ENCODE measurements around the gene PSORS1C2. TPM values are rescaled to one million over a fixed set of nuclear protein-coding genes. Genes with fewer than 3 reads are reported as not detected.

PSORS1C2 gene
- total RNA-seq, 1 donor from 2014 or later, result not detected

- DNase-seq (ENCODE audit: low spot score) (no peak), ATAC-seq (no peak)
- intact Hi-C loops (cut with DNase I), result no loop called here
Observed at GRCh38 chr6:31145386-31145785, 6.5 kb upstream of the PSORS1C2 start.

GRCh38 chr6:31144970-31145340 lies 6.1 kb upstream of the PSORS1C2 start:
- intact Hi-C loops (cut with DNase I), result no loop called here
- ATAC-seq (no peak), DNase-seq (ENCODE audit: low spot score) (no peak)

GRCh38 chr6:31144296-31144969 lies 5.6 kb upstream of the PSORS1C2 start:
- DNase-seq (ENCODE audit: low spot score) (no peak), ATAC-seq (no peak)
- intact Hi-C loops (cut with DNase I), result no loop called here

GRCh38 chr6:31143148-31143547 lies 4.3 kb upstream of the PSORS1C2 start:
- DNase-seq (ENCODE audit: low spot score) (peak; percentile 78), ATAC-seq (peak; percentile 88)
- intact Hi-C loops (cut with DNase I), result no loop called here

- intact Hi-C loops (cut with DNase I), result no loop called here
- no peak for DNase-seq (ENCODE audit: low spot score)
- peak; percentile 76 for ATAC-seq
Observed at GRCh38 chr6:31142361-31142761, 3.5 kb upstream of the PSORS1C2 start.

- no peak for ATAC-seq
- intact Hi-C loops (cut with DNase I), result no loop called here
- DNase-seq (ENCODE audit: low spot score), result no peak
Observed at GRCh38 chr6:31140643-31141042, 1.8 kb upstream of the PSORS1C2 start.

- DNase-seq (ENCODE audit: low spot score) (no peak), ATAC-seq (no peak)
- intact Hi-C loops (cut with DNase I), result loop anchor here (5.0 to 10.0 kb wide), 2 partner anchors 55 to 228 kb away; no protein-coding TSS in a partner anchor
Observed at GRCh38 chr6:31139599-31139998, 733 bp upstream of the PSORS1C2 start.

GRCh38 chr6:31135710-31136109 lies 3.2 kb downstream of the PSORS1C2 start:
- DNase-seq (ENCODE audit: low spot score), result no peak
- intact Hi-C loops (cut with DNase I), result loop anchor here (5.0 to 10.0 kb wide), 2 partner anchors 59 to 232 kb away; no protein-coding TSS in a partner anchor
- ATAC-seq, result no peak

- intact Hi-C loops (cut with DNase I), result loop anchor here (10.0 kb wide), 1 partner anchor 62 kb away; no protein-coding TSS in a partner anchor
- no peak for ATAC-seq
- DNase-seq (ENCODE audit: low spot score), result no peak
Observed at GRCh38 chr6:31132806-31133205, 6.1 kb downstream of the PSORS1C2 start.

- no peak for ATAC-seq
- intact Hi-C loops (cut with DNase I), result loop anchor here (10.0 kb wide), 1 partner anchor 63 kb away; no protein-coding TSS in a partner anchor
- DNase-seq (ENCODE audit: low spot score), result no peak
Observed at GRCh38 chr6:31131595-31131994, 7.3 kb downstream of the PSORS1C2 start.

GRCh38 chr6:31130751-31131150 lies 8.1 kb downstream of the PSORS1C2 start:
- intact Hi-C loops (cut with DNase I), result loop anchor here (10.0 kb wide), 1 partner anchor 64 kb away; no protein-coding TSS in a partner anchor
- ATAC-seq (no peak), DNase-seq (ENCODE audit: low spot score) (no peak)

GRCh38 chr6:31129130-31129529 lies 9.7 kb downstream of the PSORS1C2 start:
- ATAC-seq, result no peak
- no peak for DNase-seq (ENCODE audit: low spot score)
- intact Hi-C loops (cut with DNase I), result no loop called here

- intact Hi-C loops (cut with DNase I), result no loop called here
- DNase-seq (ENCODE audit: low spot score) (peak; percentile 77), ATAC-seq (no peak)
Observed at GRCh38 chr6:31128093-31128676, 10.7 kb downstream of the PSORS1C2 start.

GRCh38 chr6:31126396-31127175 lies 12.3 kb downstream of the PSORS1C2 start:
- DNase-seq (ENCODE audit: low spot score) (no peak), ATAC-seq (no peak)
- intact Hi-C loops (cut with DNase I), result no loop called here

GRCh38 chr6:31125586-31126363 lies 13.1 kb downstream of the PSORS1C2 start:
- intact Hi-C loops (cut with DNase I), result no loop called here
- no peak for ATAC-seq
- DNase-seq (ENCODE audit: low spot score), result no peak

GRCh38 chr6:31125162-31125561 lies 13.7 kb downstream of the PSORS1C2 start:
- intact Hi-C loops (cut with DNase I), result no loop called here
- DNase-seq (ENCODE audit: low spot score), result no peak
- ATAC-seq, result no peak

- peak; percentile 85 for ATAC-seq
- intact Hi-C loops (cut with DNase I), result no loop called here
- peak; percentile 89 for DNase-seq (ENCODE audit: low spot score)
Observed at GRCh38 chr6:31122791-31123706, 15.8 kb downstream of the PSORS1C2 start.

GRCh38 chr6:31121131-31121790 lies 17.6 kb downstream of the PSORS1C2 start:
- intact Hi-C loops (cut with DNase I), result no loop called here
- DNase-seq (ENCODE audit: low spot score) (no peak), ATAC-seq (no peak)
